Liver (tissue), 9 donors: ENCODE measurements around the gene OR1L6. TPM values are rescaled to one million over a fixed set of nuclear protein-coding genes. Genes with fewer than 3 reads are reported as not detected.

Source experiments
- DNase-seq: peaks from one replicate; pipeline ENCODE4 v3.0.0-alpha.2; 2017; ENCODE audit warnings: low spot score
- H3K27ac ChIP-seq, 2 donors: one replicate each; pipeline ENCODE4 v1.7.0; 2013; ENCODE audit warnings: inconsistent platforms in 2 of 2, low read length in 2 of 2, control low read depth in 1 of 2, low read depth in 1 of 2, mild to moderate bottlenecking in 1 of 2
- H3K27me3 ChIP-seq, 4 donors: one replicate each; pipeline versions ENCODE4 v1.6.1 to v1.7.0; 2013; ENCODE audit warnings: low read length in 3 of 4, inconsistent platforms in 1 of 4, mild to moderate bottlenecking in 1 of 4, moderate library complexity in 1 of 4; ENCODE audit not compliant: control insufficient read depth in 4 of 4, insufficient read depth in 4 of 4
- H3K36me3 ChIP-seq, 4 donors: one replicate each; pipeline versions ENCODE4 v1.6.1 to v1.7.0; 2013; ENCODE audit warnings: low read length in 3 of 4, mild to moderate bottlenecking in 3 of 4, low read depth in 1 of 4, moderate library complexity in 1 of 4; ENCODE audit not compliant: control insufficient read depth in 4 of 4, insufficient read depth in 3 of 4
- H3K4me1 ChIP-seq, 4 donors: one replicate each; pipeline versions ENCODE4 v1.6.1 to v1.7.0; 2013; ENCODE audit warnings: low read length in 3 of 4, mild to moderate bottlenecking in 3 of 4, moderate library complexity in 1 of 4; ENCODE audit not compliant: control insufficient read depth in 4 of 4, insufficient read depth in 4 of 4
- H3K4me3 ChIP-seq, 3 donors: one replicate each; pipeline versions ENCODE4 v1.6.1 to v1.7.0; 2013; ENCODE audit warnings: low read length in 3 of 3, control low read depth in 1 of 3, low read depth in 1 of 3, mild to moderate bottlenecking in 1 of 3
- H3K9ac ChIP-seq, 2 donors: one replicate each; pipeline ENCODE4 v1.7.0; 2013; ENCODE audit warnings: low read length in 2 of 2, mild to moderate bottlenecking in 2 of 2, moderate library complexity in 2 of 2, control low read depth in 1 of 2, low read depth in 1 of 2
- H3K9me3 ChIP-seq, 4 donors: one replicate each; pipeline versions ENCODE4 v1.6.1 to v1.7.0; 2013; ENCODE audit warnings: low read length in 3 of 4; ENCODE audit not compliant: control insufficient read depth in 4 of 4
- CTCF ChIP-seq: fragments of 150-350 bp; IDR thresholded peaks from 2 replicates; pipeline ENCODE4 v1.5.1; 2017; ENCODE audit warnings: improper control_type of control experiment, low read depth, low read length; ENCODE audit not compliant: missing input control
- EGR1 ChIP-seq, 2 donors: IDR thresholded peaks; 2 replicates each; pipeline ENCODE4 v1.6.1; 2016 to 2018; ENCODE audit warnings: antibody characterized with exemption in 2 of 2, low read depth in 2 of 2
- FOXA1 ChIP-seq: IDR thresholded peaks from 2 replicates; pipeline ENCODE4 v1.6.1; 2016; ENCODE audit warnings: antibody characterized with exemption
- FOXA2 ChIP-seq: IDR thresholded peaks from 2 replicates; pipeline ENCODE4 v1.6.1; 2016; ENCODE audit warnings: antibody characterized with exemption
- GABPA ChIP-seq, 2 donors: IDR thresholded peaks in 1 of 2; conservative IDR thresholded peaks in 1 of 2; 2 replicates each; pipeline ENCODE4 v1.6.1; 2016; ENCODE audit warnings: antibody characterized with exemption in 2 of 2, mild to moderate bottlenecking in 1 of 2, moderate library complexity in 1 of 2
- HNF4A ChIP-seq, 2 donors: conservative IDR thresholded peaks; 2 replicates each; pipeline ENCODE4 v1.6.1; 2016; ENCODE audit warnings: antibody characterized with exemption in 2 of 2, mild to moderate bottlenecking in 2 of 2
- HNF4G ChIP-seq: IDR thresholded peaks from 2 replicates; pipeline ENCODE4 v1.6.1; 2016; ENCODE audit warnings: antibody characterized with exemption
- JUND ChIP-seq, 2 donors: IDR thresholded peaks; 2 replicates each; pipeline ENCODE4 v1.6.1; 2016; ENCODE audit warnings: antibody characterized with exemption in 2 of 2
- NR2F2 ChIP-seq: IDR thresholded peaks from 2 replicates; pipeline ENCODE4 v1.6.1; 2016; ENCODE audit warnings: antibody characterized with exemption
- RAD21 ChIP-seq, 2 donors: IDR thresholded peaks; 2 replicates each; pipeline ENCODE4 v1.6.1; 2016; ENCODE audit warnings: antibody characterized with exemption in 2 of 2, mild to moderate bottlenecking in 2 of 2
- RXRA ChIP-seq, 2 donors: IDR thresholded peaks; 2 replicates each; pipeline ENCODE4 v1.6.1; 2017 to 2018; ENCODE audit warnings: antibody characterized with exemption in 2 of 2, mild to moderate bottlenecking in 1 of 2
- SP1 ChIP-seq: IDR thresholded peaks from 2 replicates; pipeline ENCODE4 v1.6.1; 2018; ENCODE audit warnings: antibody characterized with exemption, mild to moderate bottlenecking
- TAF1 ChIP-seq: conservative IDR thresholded peaks from 2 replicates; pipeline ENCODE4 v1.6.1; 2016; ENCODE audit warnings: antibody characterized with exemption, mild to moderate bottlenecking
- YY1 ChIP-seq: IDR thresholded peaks from 2 replicates; pipeline ENCODE4 v1.6.1; 2016; ENCODE audit warnings: antibody characterized with exemption, mild to moderate bottlenecking
- ZBTB33 ChIP-seq: IDR thresholded peaks from 2 replicates; pipeline ENCODE4 v1.6.1; 2016; ENCODE audit warnings: antibody characterized with exemption
- WGBS: extraction: QIAGEN DNeasy Blood & Tissue Kit; methylation state at CpG from one replicate; pipeline ENCODE4 v1.1.7; 2013; 5-methylcytosine and 5-hydroxymethylcytosine counted together
- polyA plus RNA-seq, 2 donors: library from polyadenylated mRNA; stranded (reverse) in 1 of 2; unstranded in 1 of 2; fragments of 200-250 nt in 1 of 2; fragments of >200 nt in 1 of 2; fragmentation: Nextera tagmentation in 1 of 2; extraction: Ambion mirVana in 1 of 2; gene quantifications; one replicate each; pipeline versions ENCODE4 v1.2.1 to v1.2.3, GENCODE V29; 2013 to 2015
- total RNA-seq, 2 donors: library from RNA; depleted of rRNA; stranded (reverse); fragments of >200 nt; gene quantifications; one replicate each; pipeline ENCODE4 v1.2.3, GENCODE V29; 2014
- TF ChIP-seq, protein P1 (sequence below): IDR thresholded peaks from 2 replicates; pipeline ENCODE4 v1.6.1; 2016; ENCODE audit warnings: antibody characterized with exemption
- TF ChIP-seq, protein P2 (sequence below): IDR thresholded peaks from 2 replicates; pipeline ENCODE4 v1.6.1; 2016; ENCODE audit warnings: antibody characterized with exemption
- TF ChIP-seq, protein P3 (sequence below): IDR thresholded peaks from 2 replicates; pipeline ENCODE4 v1.6.1; 2016; ENCODE audit warnings: antibody characterized with exemption, mild to moderate bottlenecking
- donor health status: healthy.
- donor health status: healthy.
- donor health status: healthy.
- donor health status: healthy.
- donor health status: healthy.

The OR1L6 gene, protein sequence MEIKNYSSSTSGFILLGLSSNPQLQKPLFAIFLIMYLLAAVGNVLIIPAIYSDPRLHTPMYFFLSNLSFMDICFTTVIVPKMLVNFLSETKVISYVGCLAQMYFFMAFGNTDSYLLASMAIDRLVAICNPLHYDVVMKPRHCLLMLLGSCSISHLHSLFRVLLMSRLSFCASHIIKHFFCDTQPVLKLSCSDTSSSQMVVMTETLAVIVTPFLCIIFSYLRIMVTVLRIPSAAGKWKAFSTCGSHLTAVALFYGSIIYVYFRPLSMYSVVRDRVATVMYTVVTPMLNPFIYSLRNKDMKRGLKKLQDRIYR
- total RNA-seq = not detected
- not detected for polyA plus RNA-seq

- Histone ChIP-seq H3K9ac (no peak within 1 kb of the TSS), H3K36me3 (no peaks in the 10 kb centered on the region), H3K4me3 (no peak within 1 kb of the TSS), H3K27ac (no peak within 1 kb of the TSS), H3K27me3 (no peaks in the 10 kb centered on the region), H3K9me3 (peaks cover 2 to 30% (median 14%) of the 10 kb centered on the region in 4 donors), H3K4me1 (no peaks in the 10 kb centered on the region)
- no peak for TF ChIP-seq HNF4G
- TF ChIP-seq, protein P1, sequence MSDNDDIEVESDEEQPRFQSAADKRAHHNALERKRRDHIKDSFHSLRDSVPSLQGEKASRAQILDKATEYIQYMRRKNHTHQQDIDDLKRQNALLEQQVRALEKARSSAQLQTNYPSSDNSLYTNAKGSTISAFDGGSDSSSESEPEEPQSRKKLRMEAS = no peak
- TF ChIP-seq EGR1 (IDR thresholded peaks at IDR 0.05; ENCODE audit: low read depth in 2 of 2) = no peak
- no peak for TF ChIP-seq NR2F2
- TF ChIP-seq FOXA2 = no peak
- TF ChIP-seq, protein P2, sequence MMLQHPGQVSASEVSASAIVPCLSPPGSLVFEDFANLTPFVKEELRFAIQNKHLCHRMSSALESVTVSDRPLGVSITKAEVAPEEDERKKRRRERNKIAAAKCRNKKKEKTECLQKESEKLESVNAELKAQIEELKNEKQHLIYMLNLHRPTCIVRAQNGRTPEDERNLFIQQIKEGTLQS = no peak
- no peak for TF ChIP-seq FOXA1
- TF ChIP-seq HNF4A (conservative IDR thresholded peaks at IDR 0.05) = no peak
- no peak for TF ChIP-seq TAF1
- no peak for TF ChIP-seq JUND (IDR thresholded peaks at IDR 0.05)
- no peak for TF ChIP-seq GABPA (IDR thresholded peaks at IDR 0.05 in 1 of 2, conservative IDR thresholded peaks at IDR 0.05 in 1 of 2)
- no peak for TF ChIP-seq SP1
- WGBS = 65% methylated on average over 6 of the region's 6 CpGs
- no peak for DNase-seq
Observed at GRCh38 chr9:122742003-122742402, at the start of gene OR1L6. OR1L6 (plus strand) TSS chr9:122742303; CDS start chr9:122749848, 7,545 bp downstream.

DNA sequence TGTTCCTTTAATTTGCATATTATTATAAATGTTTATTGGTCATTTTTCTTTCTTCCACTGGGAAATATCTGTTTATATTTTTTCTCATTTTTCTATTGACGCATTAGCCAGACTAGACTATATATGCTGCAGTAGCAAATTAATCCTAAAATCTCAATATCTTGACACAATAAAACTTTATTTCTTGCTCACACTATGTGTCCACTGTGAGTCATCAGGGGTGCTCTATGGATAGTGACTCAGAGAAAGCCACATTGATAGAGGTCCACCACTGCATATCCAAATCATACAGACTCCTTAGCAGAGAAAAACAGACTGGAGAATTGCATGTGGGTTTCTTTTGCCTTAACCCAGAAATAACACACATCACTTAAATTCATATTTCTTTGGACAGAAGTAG lies 46.4 kb upstream of the OR1L6 start:
- Histone ChIP-seq H3K27ac (no peak overlapping the region), H3K4me3 (no peak overlapping the region), H3K36me3 (no peaks in the 10 kb centered on the region), H3K9me3 (peaks cover 2 to 15% (median 6%) of the 10 kb centered on the region in 4 donors), H3K27me3 (no peaks in the 10 kb centered on the region), H3K4me1 (no peaks in the 10 kb centered on the region), H3K9ac (no peak overlapping the region)
- 92% methylated on average over 1 of the region's 1 CpG for WGBS
- DNase-seq = no peak
- TF ChIP-seq FOXA1 = no peak
- no peak for TF ChIP-seq TAF1
- no peak for TF ChIP-seq YY1
- no peak for TF ChIP-seq FOXA2
- TF ChIP-seq, protein P2 = no peak
- no peak for TF ChIP-seq NR2F2
- no peak for TF ChIP-seq GABPA (IDR thresholded peaks at IDR 0.05 in 1 of 2, conservative IDR thresholded peaks at IDR 0.05 in 1 of 2)
- TF ChIP-seq, protein P3, sequence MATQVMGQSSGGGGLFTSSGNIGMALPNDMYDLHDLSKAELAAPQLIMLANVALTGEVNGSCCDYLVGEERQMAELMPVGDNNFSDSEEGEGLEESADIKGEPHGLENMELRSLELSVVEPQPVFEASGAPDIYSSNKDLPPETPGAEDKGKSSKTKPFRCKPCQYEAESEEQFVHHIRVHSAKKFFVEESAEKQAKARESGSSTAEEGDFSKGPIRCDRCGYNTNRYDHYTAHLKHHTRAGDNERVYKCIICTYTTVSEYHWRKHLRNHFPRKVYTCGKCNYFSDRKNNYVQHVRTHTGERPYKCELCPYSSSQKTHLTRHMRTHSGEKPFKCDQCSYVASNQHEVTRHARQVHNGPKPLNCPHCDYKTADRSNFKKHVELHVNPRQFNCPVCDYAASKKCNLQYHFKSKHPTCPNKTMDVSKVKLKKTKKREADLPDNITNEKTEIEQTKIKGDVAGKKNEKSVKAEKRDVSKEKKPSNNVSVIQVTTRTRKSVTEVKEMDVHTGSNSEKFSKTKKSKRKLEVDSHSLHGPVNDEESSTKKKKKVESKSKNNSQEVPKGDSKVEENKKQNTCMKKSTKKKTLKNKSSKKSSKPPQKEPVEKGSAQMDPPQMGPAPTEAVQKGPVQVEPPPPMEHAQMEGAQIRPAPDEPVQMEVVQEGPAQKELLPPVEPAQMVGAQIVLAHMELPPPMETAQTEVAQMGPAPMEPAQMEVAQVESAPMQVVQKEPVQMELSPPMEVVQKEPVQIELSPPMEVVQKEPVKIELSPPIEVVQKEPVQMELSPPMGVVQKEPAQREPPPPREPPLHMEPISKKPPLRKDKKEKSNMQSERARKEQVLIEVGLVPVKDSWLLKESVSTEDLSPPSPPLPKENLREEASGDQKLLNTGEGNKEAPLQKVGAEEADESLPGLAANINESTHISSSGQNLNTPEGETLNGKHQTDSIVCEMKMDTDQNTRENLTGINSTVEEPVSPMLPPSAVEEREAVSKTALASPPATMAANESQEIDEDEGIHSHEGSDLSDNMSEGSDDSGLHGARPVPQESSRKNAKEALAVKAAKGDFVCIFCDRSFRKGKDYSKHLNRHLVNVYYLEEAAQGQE = no peak
- no peak for TF ChIP-seq EGR1 (IDR thresholded peaks at IDR 0.05; ENCODE audit: low read depth in 2 of 2)
- no peak for TF ChIP-seq CTCF
- no peak for TF ChIP-seq RXRA (IDR thresholded peaks at IDR 0.05)
- TF ChIP-seq SP1 = no peak
- TF ChIP-seq JUND (IDR thresholded peaks at IDR 0.05) = no peak
- TF ChIP-seq HNF4A (conservative IDR thresholded peaks at IDR 0.05) = no peak
- TF ChIP-seq HNF4G = no peak
- no peak for TF ChIP-seq RAD21 (IDR thresholded peaks at IDR 0.05)
- TF ChIP-seq ZBTB33 = no peak
